Kidney epithelial cell (primary cell): ENCODE measurements around the gene TMEM259. TPM values are rescaled to one million over a fixed set of nuclear protein-coding genes. Genes with fewer than 3 reads are reported as not detected.

Experiments
- DNase-seq: peaks from one replicate; pipeline ENCODE4 v3.0.0-alpha.2; 2010; ENCODE audit warnings: low read depth
- H3K27me3 ChIP-seq: 2 replicates; pipeline ENCODE4 v1.6.0; 2011; ENCODE audit warnings: low read length; ENCODE audit not compliant: control insufficient read depth, insufficient read depth
- H3K36me3 ChIP-seq: 2 replicates; pipeline ENCODE4 v1.5.1; 2011; ENCODE audit warnings: low read length; ENCODE audit not compliant: control insufficient read depth, insufficient read depth
- H3K4me3 ChIP-seq: 2 replicates; pipeline ENCODE4 v1.5.1; 2011; ENCODE audit warnings: low read depth, mild to moderate bottlenecking, control low read depth, low read length
- total RNA-seq: library from RNA; depleted of rRNA; stranded (reverse); fragments of >200 nt; gene quantifications from 2 replicates; pipeline ENCODE4 v1.2.3, GENCODE V29; 2015
- TF ChIP-seq, protein P1 (sequence below): IDR thresholded peaks from 2 replicates; pipeline ENCODE4 v1.5.1; 2011; ENCODE audit warnings: mild to moderate bottlenecking, moderate library complexity, low read length, control low read depth, inconsistent platforms; ENCODE audit not compliant: insufficient read depth, poor library complexity, severe bottlenecking

The TMEM259 gene
- total RNA-seq, 1 donor from 2014 or later: 204 TPM

DNA sequence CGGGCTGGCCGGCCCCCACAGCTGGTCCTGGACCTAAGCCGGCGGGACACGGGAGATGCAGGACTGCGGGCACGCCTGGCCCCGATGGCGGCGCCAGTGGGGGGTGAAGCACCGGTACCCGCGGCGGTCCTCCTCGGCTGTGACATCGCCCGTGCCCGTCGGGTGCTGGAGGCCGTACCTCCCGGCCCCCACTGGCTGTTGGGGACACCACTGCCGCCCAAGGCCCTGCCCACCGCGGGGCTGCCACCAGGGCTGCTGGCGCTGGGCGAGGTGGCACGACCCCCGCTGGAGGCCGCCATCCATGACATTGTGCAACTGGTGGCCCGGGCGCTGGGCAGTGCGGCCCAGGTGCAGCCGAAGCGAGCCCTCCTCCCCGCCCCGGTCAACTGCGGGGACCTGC lies 17.6 kb downstream of the TMEM259 start:
- Histone ChIP-seq H3K27me3 (peaks cover 50% of the 10 kb centered on the region), H3K36me3 (no peaks in the 10 kb centered on the region), H3K4me3 (no peak overlapping the region)
- no peak for DNase-seq
- TF ChIP-seq, protein P1, sequence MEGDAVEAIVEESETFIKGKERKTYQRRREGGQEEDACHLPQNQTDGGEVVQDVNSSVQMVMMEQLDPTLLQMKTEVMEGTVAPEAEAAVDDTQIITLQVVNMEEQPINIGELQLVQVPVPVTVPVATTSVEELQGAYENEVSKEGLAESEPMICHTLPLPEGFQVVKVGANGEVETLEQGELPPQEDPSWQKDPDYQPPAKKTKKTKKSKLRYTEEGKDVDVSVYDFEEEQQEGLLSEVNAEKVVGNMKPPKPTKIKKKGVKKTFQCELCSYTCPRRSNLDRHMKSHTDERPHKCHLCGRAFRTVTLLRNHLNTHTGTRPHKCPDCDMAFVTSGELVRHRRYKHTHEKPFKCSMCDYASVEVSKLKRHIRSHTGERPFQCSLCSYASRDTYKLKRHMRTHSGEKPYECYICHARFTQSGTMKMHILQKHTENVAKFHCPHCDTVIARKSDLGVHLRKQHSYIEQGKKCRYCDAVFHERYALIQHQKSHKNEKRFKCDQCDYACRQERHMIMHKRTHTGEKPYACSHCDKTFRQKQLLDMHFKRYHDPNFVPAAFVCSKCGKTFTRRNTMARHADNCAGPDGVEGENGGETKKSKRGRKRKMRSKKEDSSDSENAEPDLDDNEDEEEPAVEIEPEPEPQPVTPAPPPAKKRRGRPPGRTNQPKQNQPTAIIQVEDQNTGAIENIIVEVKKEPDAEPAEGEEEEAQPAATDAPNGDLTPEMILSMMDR: no peak

DNA sequence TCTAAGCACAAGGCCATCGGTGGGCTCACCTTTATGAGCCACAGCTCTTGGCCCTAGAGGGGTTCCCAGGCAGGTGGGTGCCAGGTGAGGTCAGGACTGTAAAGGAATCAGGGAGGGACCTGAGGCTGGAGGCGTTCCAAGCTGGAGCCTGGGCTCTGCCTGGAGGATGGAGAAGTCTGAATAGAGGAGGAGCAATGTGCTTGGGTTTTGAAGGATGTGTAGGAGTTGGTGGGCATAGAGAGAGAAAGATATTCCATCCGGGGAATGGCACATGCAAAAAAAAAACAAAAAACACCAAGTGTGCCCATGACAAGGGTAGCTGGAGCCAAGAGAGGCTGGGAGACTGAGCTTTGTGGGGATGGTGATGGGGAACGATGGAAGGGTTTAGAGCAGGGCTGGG lies 18.3 kb downstream of the TMEM259 start:
- Histone ChIP-seq H3K4me3 (no peak overlapping the region), H3K36me3 (no peaks in the 10 kb centered on the region), H3K27me3 (peaks cover 57% of the 10 kb centered on the region)
- no peak for DNase-seq
- TF ChIP-seq, protein P1: no peak

DNA sequence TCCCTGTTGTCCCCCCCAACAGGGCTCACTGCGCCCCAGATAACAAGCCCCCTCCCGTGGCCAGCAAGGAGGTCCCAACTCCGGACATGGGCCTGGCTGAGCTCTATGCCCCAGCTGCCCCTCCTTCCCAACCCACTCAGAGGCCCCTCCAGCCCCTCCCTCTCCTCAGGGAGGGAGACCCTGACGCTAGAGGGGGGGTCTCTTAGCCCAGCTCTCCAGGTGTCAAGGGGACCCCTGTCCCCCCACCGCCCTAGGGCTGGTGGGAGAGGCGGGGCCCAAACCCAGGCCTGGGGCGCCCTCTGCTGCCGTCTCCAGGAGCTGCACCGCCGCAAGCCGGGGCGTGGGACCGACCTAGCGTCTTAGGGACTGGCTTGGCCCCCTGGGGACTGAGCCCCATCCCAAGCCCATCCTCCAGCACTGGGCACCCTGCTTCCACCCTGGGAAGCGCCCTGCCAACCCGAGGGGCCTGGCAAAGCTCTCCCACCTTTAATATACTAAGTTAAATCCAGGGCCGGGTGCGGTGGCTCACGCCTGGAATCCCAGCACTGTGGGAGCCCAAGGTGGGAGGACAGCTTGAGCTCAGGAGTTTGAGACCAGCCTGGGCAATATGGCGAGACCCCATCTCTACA lies 19.3 kb downstream of the TMEM259 start:
- Histone ChIP-seq H3K36me3 (no peaks in the 10 kb centered on the region), H3K27me3 (peaks cover 60% of the 10 kb centered on the region), H3K4me3 (no peak overlapping the region)
- no peak for DNase-seq
- TF ChIP-seq, protein P1: peak; percentile 92

DNA sequence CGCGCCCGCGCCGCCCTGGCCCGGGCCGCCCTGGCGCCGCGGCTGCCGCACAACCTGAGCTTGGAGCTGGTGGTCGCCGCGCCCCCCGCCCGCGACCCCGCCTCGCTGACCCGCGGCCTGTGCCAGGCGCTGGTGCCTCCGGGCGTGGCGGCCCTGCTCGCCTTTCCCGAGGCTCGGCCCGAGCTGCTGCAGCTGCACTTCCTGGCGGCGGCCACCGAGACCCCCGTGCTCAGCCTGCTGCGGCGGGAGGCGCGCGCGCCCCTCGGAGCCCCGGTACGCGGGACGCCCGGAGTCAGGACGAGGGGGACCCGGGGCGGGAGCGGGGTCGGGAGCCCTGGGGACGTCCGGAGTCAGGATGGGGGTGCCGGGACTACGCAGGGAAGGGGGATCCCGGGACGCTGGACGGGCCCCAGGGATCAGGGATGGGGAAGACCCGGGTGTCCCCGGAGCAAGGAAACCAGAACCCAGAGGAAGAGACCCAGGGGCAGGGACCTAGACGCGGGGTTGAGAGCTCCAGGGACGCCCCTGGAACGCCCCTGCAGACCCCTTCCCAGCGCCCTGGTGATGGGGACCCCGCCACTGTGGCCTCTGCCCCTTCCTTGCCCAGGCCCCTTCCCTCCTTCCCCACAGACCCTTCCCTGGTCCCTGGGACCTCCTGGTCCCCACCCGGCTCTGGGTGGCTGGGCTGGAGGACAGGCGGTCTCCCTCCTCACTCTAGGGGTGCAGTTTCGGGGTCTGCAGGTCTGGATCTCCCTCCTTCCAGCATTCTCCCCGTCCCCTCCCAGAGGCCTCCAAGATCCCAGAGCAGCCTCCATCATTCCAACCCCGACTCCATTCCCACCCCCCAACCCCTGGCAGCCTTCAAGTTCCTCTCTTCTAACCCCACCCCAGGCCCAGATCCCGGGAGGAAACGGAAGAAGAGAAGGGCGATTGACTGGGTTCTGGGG lies 20.1 kb downstream of the TMEM259 start:
- H3K4me3 ChIP-seq: peak overlapping the region; percentile 10
- DNase-seq: no peak
- peaks cover 67% of the 10 kb centered on the region for H3K27me3 ChIP-seq
- TF ChIP-seq, protein P1: no peak
- no peaks in the 10 kb centered on the region for H3K36me3 ChIP-seq

DNA sequence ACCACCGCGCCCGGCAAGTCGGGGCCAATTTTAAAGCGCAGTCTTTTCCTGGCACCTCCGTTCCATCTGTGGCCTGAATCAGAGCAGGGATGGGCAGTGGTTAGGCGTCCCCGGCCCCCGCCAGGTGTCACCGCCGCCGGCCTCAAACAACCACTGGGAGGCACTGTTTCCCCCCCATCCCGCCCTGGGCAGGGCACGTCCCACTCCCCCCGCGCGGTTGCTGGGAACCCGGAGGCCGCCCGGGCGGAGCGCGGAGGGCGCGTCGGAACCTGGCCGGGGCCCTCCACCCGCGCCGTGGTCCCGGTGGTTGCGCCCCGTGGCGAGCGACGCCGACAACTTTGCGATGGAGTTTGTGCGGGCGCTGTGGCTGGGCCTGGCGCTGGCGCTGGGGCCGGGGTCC lies 20.8 kb downstream of the TMEM259 start, which contains the start of gene GRIN3B:
TSS of gene GRIN3B (plus strand) at position 325 of the 400 bp plus-strand sequence. CDS start at position 344, 19 bp downstream.
- no peak for DNase-seq
- peaks cover 71% of the 10 kb centered on the region for H3K27me3 ChIP-seq
- TF ChIP-seq, protein P1: peak; percentile 60
- H3K4me3 ChIP-seq: peak within 1 kb of the TSS; percentile 10
- no peaks in the 10 kb centered on the region for H3K36me3 ChIP-seq
